ENCODE data around the gene RBM26. TPM values are rescaled to one million over a fixed set of nuclear protein-coding genes. Genes with fewer than 3 reads are reported as not detected.

Gene RBM26
- total RNA-seq, 1 experiment from 2014 or later, result 70.5 TPM

DNA sequence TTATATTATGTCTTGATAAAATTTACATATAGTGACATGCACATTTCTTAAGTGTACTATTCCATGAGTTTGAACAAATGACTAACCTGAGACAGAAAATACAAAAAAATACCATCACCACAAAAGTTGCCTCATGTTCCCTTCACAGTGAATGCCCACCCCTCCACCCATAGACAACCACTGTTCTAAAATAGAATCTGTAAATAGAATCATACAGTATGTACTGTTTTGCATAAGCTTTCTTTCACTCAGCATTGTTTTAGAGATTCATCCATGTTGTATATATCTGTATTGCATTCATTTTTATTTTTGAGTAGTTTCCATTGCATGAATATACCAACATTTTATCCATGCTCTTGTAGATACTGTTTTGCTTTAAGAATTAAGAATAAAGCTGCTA lies 23.3 kb upstream of the RBM26 start:
- no peak overlapping the region for H2AFZ ChIP-seq (ENCODE audit: low read length)
- H2BK120ac ChIP-seq (ENCODE audit: low read depth, low read length, poor library complexity, severe bottlenecking), result no peak overlapping the region
- H3K4ac ChIP-seq (ENCODE audit: low read depth, low read length), result no peak overlapping the region
- no peak overlapping the region for H2BK15ac ChIP-seq (ENCODE audit: low read depth, low read length)
- no peak overlapping the region for H3K14ac ChIP-seq (ENCODE audit: insufficient read depth, low read length)
- no peaks in the 10 kb centered on the region for H3K23me2 ChIP-seq (ENCODE audit: insufficient read length, low read depth, low read length, poor library complexity, severe bottlenecking)
- no peak overlapping the region for H3K23ac ChIP-seq (ENCODE audit: insufficient read length, low read depth, low read length)
- no peak overlapping the region for H2BK5ac ChIP-seq (ENCODE audit: insufficient read length, low read length)
- H4K8ac ChIP-seq (replicated peaks; ENCODE audit: insufficient read length, low read depth, low read length), result no peak overlapping the region
- H3K18ac ChIP-seq (ENCODE audit: insufficient read length, low read depth, low read length), result no peak overlapping the region
- Mint-ChIP-seq H3K27ac (no peak overlapping the region), H3K36me3 (ENCODE audit: insufficient read depth in 1 of 3, low read depth in 3 of 3) (no peaks in the 10 kb centered on the region), H3K4me1 (no peaks in the 10 kb centered on the region), H3K4me3 (no peak overlapping the region), H3K27me3 (ENCODE audit: low read depth) (no peaks in the 10 kb centered on the region; the same call in 1 of the 2 replicates), H3K9me3 (no peaks in the 10 kb centered on the region)
- no peak overlapping the region for H2AK5ac ChIP-seq (ENCODE audit: insufficient read length, low read length)
- no peaks in the 10 kb centered on the region for H3K79me2 ChIP-seq (ENCODE audit: insufficient read depth, low read length)
- H4K5ac ChIP-seq (ENCODE audit: insufficient read length, low read depth, low read length), result no peak overlapping the region
- H3K79me1 ChIP-seq (ENCODE audit: insufficient read depth, low read depth, low read length, poor library complexity, severe bottlenecking), result no peaks in the 10 kb centered on the region
- H3K27me3 ChIP-seq (ENCODE audit: insufficient read depth, low read length), result no peaks in the 10 kb centered on the region
- no peaks in the 10 kb centered on the region for H3K4me1 ChIP-seq (ENCODE audit: insufficient read depth, low read length)
- no peak overlapping the region for H3K9ac ChIP-seq (ENCODE audit: extremely low read depth, insufficient read length, low read length)
- no peak overlapping the region for H3K4me2 ChIP-seq (ENCODE audit: insufficient read depth, insufficient read length, low read length)
- no peak for DNase-seq
- no peak overlapping the region for H2BK12ac ChIP-seq (ENCODE audit: insufficient read length, low read depth, low read length)
- H3K27ac ChIP-seq (ENCODE audit: insufficient read length, low read depth, low read length), result no peak overlapping the region
- no peak for TF ChIP-seq CTCF (conservative IDR thresholded peaks at IDR 0.05)
- H4K20me1 ChIP-seq (ENCODE audit: control insufficient read depth, insufficient read depth, insufficient read length), result no peaks in the 10 kb centered on the region
- H3T11ph ChIP-seq (ENCODE audit: low read length), result no peak overlapping the region
- no peak overlapping the region for H3K56ac ChIP-seq (ENCODE audit: insufficient read length, low read depth, low read length)
- H3K9me3 ChIP-seq (ENCODE audit: control insufficient read depth, low read depth, low read length), result no peaks in the 10 kb centered on the region
- H2BK20ac ChIP-seq (ENCODE audit: low read depth, low read length, poor library complexity, severe bottlenecking), result no peak overlapping the region
- no peak overlapping the region for H4K91ac ChIP-seq (ENCODE audit: insufficient read length, low read depth, low read length)
